SKM-1 (cell line): ENCODE measurements around the gene TTC22.

ENCODE experiments used
- DNase-seq: peaks from one replicate; lab custom pipeline; 2025; ENCODE audit not compliant: unreplicated experiment; lab: John Stamatoyannopoulos, UW

TTC22 gene

GRCh38 chr1:54810153-54810942 is 9.2 kb upstream of the TTC22 start:
- peak; percentile 16 for DNase-seq

DNA sequence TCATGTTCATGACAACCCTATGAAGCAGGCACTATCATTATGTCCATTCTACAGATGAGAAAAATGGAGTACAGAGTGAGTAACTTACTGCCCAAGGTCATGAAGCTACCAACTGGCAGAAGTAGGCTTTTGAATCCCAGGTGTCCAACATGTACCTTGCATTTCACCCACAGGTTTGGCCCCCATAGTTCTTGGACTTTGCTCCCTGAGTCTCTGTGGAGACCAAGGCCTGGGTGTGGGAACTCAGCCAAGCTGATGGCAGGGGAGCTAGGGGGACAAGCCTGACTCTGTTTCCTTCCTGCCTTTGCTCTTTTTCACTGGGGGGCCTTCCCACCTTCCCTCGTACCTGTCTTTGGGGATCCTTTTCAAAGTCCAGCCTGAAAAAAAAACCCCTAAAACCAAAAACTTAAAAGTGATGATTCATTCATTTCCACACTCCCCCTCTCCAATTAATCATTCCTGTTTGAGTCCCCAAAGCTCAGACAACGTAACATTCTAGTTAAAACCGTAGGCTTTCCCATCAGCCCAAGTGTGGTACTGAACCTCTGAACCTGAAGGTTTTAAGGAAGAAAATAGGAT is 8.5 kb upstream of the TTC22 start:
- DNase-seq, result no peak

- DNase-seq, result no peak
Observed at GRCh38 chr1:54808443-54809207, 7.5 kb upstream of the TTC22 start.

DNA sequence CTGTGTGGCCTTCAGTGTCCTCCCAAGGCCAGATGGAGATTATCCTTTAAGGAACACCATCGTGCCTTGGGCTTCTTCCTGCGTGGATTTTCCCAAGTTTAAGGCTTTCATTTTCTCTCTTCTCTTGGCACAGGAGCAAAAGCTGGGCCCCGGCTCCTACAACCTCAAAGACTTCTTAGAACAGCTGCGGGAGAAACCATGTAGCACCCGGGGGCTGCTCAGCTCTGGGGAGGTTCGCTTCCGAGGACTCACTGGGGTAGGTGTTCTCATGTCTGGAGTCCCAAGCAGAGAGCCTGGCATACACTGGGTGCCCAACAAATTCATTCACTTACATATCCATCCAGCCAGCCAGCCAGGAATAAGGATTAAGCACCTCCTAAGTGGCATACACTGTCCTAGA is 6.6 kb upstream of the TTC22 start:
- no peak for DNase-seq

DNA sequence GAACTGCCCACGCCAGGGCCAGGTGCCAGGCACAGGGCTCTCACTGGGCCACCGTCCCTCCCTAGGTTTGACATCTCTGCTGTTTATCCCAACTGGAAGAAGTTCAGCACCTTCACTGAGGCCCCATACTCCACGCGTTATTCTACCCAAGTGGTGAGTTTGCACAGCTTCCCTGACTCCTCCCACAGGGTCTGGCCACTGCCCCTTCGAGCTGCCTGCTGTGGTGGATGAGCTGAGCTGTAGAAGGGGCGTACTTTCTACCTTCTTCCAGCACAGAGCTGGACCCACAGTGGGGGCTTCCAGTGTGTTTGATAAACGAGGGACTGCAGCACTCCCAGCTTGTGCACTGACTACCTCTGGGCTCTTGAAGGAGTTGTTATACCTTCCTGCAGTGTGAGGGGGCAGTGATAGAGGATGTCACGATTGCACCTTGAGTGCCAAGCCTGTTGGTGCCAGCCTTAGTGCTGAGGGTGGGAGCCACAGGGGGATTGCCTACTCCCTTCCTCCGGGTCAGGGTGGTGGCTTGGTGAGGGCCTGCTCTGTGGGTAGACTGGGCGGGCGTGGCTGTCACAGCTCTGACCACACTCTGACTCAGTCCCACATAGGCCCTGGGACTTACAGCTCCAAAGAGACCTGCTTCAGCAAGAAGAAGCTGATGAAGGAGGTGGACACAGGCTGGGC is 5.9 kb upstream of the TTC22 start:
- DNase-seq, result no peak

GRCh38 chr1:54805981-54806381 is 4.9 kb upstream of the TTC22 start:
- DNase-seq, result no peak

DNA sequence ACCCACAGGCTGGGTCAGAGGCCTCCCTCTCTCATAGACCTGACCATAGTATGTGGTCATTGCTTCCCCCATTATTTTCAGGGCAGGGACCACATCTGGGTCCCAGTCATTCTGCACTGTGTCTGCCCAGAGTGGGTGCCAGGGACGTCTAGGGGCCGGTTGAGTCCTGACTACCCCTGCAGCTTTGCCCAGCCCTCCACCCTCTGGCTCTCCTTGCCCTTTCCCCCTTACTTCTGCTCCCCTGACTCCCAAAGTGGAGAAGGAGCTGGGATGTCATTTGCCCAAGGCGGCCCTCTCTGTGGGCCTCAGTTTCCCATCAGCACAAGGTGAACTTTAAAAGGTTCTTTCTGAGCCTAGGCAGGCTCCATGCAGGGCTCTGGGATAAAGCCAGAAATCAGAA is 4.3 kb upstream of the TTC22 start:
- DNase-seq, result no peak

DNA sequence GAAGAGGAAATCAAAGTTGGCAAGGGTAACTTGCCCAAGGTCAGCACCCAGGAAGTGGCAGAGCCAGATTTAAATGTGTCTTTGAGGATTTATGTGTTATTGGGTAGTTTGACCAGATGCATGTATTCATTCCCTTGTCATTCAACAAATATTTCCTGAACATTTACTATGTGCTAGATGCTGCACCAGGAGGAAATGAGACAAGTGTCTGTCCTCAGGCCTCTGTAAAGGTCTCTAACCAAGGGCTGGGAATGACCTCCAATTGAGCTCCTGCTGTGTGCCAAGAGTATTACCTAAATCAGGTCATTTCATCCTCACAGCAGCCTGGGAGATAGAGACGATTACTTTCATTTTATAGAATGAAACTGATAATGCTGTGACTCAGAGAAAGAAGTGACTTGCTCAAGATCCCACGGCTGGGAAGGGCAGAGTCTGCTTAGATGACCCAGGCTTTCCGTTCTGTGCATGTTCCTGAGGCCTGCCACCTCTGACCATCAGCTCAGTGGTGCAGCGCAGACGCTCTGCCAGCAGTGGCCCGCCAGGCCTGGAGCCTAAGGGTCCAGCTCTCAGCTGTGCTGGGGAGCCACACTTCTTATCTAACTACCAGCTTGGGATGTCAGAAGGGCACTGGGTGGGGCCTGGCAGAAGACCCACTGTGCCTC is 3.5 kb upstream of the TTC22 start:
- no peak for DNase-seq

DNA sequence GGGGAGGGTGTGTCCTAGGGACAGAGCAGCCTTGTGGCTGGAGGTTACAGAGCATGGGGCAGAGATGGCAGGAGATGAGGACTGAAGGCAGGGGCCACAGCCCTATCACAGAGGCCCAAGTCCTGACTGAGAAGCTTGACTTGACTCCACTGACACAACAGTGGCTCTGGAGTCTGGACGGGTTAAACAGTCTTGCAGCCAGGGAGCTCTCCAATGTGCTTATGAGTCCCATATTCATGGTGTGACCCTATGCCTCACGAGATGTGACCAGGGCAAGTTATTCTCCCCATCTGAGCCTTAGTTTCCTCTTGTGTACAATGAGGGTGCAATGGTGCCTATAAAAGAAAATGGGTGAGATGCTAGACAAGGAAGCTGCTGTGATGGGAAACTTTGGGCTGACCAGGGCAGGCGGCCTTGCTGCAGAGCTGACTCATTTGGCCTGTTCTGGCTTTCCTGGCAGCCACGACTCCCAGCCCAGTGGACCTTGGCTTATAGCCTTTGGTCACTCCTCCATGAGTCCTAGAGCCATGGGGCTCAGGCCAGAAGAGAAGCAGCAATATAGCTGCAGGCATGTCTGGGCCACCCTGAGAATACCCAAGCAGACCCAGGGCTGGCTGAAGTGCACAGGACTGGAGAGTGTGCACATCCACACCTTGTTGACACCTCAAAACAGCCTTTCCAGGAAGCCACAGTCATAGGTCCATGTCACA is 2.8 kb upstream of the TTC22 start:
- DNase-seq, result no peak

DNA sequence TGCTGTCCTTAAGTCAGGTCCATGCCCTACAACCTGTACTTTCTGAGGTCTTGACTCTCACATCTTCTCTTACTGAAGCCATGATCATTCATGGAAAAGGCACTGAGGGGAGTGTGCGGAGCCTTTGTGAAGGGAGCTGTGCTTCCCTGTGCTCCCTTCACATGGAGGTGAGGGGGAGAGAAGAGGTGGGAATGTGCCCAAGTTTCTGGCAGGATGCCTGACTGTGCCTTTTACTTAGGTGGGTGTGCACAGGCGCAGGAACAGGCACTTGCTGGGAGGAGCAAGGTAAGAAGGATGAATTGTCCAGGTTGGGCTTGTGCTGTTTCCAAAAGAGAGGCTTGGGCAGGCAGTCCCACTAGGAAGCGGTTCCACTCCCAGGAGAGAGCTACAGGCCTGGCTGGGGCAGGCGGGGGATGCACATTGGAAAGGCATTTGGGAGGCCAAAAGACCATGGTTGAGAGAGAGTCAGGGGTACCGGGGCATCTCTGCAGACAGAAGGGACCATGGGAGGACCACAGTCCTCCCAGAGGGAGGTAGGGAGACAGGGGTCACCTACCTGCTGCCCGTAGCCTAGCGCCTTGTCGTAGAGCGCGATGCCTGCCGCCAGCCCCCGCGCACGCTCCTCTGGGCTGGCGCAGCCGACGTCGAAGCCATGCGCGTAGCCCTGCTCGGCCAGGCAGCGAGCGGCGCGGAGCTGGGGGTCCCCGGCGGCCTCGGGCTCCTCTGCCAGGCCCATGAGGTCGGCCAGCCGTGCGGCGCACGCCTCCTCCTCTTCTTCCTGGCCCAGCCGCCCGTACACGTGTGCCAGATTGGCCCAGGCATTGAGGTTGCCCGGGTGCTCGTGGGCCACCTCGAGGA is 853 bp downstream of the TTC22 start:
- no peak for DNase-seq

GRCh38 chr1:54798769-54799641 is 2.1 kb downstream of the TTC22 start:
- no peak for DNase-seq

DNA sequence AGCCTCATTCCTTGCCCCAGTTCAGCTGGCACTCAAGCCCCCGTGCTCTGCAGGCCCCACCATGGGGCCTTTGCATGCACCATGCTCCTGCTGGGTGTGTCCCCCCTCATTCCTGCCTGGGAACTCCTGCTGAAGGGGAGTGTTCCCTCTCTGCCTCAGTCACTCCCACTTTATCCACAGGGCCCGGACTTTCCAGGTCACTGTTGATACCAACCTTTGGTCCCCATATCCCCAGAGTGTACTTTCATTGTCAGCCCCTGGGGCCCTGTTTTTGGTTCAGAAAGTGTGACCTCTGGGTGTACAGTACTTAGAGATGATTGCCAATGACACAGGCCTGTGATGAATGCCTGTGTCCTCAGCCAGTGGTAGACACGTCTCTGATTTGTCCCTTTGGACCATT is 2.9 kb downstream of the TTC22 start:
- no peak for DNase-seq

GRCh38 chr1:54796902-54797301 is 4.2 kb downstream of the TTC22 start:
- no peak for DNase-seq

DNA sequence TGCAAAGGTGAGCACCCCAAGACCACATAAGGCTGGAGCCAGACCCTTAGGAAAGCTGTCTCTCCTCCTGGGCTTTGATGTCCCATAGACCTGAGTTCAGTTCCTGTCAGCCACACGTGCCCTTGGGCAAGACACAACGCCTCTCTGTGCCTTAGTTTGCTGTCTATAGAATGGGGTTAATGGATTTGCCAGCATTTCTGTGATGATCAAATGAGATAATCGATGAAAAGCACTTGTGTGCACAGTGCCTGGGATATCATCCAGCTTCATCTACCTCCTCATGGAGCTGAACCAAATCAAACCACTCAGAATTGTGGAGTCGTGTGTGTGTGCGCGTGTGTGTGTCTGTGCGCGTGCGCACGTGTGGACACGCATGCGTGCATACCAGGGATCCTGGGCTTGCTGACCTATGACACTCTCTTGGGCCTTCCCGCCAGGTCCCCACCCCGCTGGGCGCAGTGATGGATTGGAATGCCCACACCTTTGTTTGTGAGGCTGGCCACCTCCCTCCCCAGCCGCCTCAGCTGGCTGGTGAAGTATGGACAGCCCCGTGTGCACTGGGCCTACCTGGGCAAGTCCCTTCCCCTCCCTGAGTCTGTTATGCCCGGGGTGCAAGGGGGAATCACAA is 5.2 kb downstream of the TTC22 start:
- DNase-seq, result no peak

GRCh38 chr1:54795356-54795665 is 5.8 kb downstream of the TTC22 start:
- no peak for DNase-seq

DNA sequence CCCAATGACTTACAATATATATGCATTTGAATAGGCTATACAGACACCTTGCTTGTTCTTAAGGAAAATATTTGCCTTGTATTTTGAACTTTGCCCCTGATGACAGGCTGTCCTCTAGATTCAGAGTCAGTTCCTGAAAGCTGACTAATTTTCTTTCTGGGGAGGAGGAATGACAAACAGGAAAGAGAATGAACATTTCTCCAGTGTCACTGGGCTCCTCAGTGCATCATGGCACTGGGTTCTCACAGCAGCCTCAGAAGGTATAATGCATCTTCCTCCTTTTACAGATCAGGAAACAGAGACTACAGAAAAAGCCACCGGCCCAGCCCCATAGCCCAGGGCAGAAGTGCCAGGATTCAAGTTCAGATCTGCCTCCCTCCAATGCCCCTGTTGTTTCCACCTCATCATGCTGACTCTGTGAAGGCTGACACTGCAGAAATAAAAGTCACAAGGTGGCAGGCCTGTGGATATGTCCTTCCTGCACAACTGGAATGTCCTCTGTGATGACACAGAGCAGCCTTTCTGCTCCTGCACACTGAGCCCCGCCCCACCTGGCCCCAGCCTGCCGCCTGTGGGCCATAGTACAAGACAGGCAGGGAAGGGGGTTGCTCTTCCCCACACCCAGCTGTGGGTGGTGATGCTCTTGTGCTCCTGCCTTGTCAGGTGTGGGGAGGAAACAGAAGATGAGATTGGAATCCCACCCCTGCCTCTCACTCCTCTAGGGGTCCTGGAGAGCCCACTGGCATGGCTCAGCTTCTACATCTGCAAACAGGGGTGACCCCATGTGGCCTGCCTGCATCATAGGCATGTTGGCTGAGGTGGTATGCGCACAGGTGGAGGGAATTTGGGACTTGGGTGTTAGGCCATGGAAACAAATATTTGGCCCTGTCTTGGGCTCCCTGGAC is 6.4 kb downstream of the TTC22 start:
- DNase-seq, result no peak

DNA sequence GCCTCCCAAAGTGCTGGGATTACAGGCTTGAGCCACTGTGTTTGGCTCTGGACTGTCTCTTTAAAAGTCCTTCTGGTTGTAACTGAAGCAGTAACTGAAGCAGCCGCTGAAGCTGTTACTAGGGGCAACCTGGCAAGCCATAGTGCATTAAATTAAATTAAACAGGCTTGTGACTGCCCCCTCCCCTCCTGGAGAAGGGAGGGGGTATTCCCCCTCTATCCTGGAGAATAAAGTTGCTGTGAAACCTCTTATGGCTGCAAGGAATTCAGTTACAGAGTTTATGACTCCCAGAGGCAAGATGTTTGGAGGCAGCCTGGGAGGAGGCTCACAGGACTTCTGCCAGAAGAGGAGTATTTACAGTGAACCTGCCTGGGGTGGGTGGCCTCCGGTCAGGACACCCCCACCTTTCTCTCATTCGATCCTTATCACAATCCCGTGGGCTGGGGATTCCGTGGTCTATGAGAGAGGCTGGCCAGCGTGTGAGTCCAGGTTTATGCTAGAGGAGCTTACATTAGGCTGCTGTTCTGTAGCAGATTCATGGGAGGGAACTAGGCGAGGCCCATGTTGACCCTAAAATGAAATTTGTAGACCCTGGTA is 8.3 kb downstream of the TTC22 start:
- DNase-seq, result no peak
